Body of pancreas (tissue), 4 donors: ENCODE results near the gene CDC42SE2.

Source experiments
- POLR2A ChIP-seq, 3 donors: fragments of 450-650 bp; IDR thresholded peaks; one replicate each; pipeline ENCODE4 v1.6.1; 2016; ENCODE audit warnings: antibody characterized with exemption in 3 of 3, mild to moderate bottlenecking in 2 of 3
- TF ChIP-seq, protein P1 (sequence below), 7 experiments: fragments of 450-650 bp in 4 of 7; fragments of 200-600 bp in 3 of 7; sonication (generic) in 3 of 7; IDR thresholded peaks; one replicate each; pipeline ENCODE4 v1.5.1; 2016 to 2019; ENCODE audit warnings: antibody characterized with exemption in 7 of 7

DNA sequence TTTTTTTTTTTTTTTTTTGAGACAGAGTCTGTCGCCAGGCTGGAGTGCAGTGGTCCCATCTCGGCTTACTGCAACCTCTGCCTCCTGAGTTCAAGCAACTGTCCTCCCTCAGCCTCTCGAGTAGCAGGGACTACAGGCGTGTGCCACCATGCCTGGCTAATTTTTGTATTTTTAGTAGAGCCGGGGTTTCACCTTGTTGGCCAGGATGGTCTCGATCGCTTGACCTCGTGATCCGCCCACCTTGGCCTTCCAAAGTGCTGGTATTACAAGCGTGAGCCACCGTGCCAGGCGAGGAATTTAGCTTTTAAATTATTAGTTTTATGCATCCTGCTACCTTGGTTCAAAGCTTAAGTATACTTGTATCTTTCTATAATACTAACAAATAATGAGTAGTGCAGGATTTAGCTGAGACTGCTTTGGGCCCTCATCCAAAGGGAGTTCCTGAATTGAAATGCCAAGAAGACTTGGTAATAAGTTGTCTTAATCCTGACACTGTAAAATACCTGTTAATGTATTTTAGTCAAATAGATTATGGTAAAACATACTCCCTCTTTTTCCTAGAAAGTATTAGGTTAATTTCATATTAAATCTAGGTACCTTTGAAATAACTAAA lies 5.0 kb downstream of the CDC42SE2 start:
- TF ChIP-seq, protein P1, sequence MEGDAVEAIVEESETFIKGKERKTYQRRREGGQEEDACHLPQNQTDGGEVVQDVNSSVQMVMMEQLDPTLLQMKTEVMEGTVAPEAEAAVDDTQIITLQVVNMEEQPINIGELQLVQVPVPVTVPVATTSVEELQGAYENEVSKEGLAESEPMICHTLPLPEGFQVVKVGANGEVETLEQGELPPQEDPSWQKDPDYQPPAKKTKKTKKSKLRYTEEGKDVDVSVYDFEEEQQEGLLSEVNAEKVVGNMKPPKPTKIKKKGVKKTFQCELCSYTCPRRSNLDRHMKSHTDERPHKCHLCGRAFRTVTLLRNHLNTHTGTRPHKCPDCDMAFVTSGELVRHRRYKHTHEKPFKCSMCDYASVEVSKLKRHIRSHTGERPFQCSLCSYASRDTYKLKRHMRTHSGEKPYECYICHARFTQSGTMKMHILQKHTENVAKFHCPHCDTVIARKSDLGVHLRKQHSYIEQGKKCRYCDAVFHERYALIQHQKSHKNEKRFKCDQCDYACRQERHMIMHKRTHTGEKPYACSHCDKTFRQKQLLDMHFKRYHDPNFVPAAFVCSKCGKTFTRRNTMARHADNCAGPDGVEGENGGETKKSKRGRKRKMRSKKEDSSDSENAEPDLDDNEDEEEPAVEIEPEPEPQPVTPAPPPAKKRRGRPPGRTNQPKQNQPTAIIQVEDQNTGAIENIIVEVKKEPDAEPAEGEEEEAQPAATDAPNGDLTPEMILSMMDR (IDR thresholded peaks at IDR 0.05): no peak
- no peak for TF ChIP-seq POLR2A (IDR thresholded peaks at IDR 0.05)
